HepG2 (cell line): ENCODE results near the gene CBLC. TPM values are rescaled to one million over a fixed set of nuclear protein-coding genes. Genes with fewer than 3 reads are reported as not detected.

Source experiments
- EZH2 ChIP-seq: conservative IDR thresholded peaks from 2 replicates; pipeline ENCODE4 v1.6.1; 2012; ENCODE audit warnings: mild to moderate bottlenecking, low read depth, low read length, moderate library complexity
- KDM2A ChIP-seq: sonication (generic); formaldehyde crosslinking; IDR thresholded peaks from 2 replicates; pipeline ENCODE4 v1.4.0; 2020; ENCODE audit warnings: low read depth, missing genetic modification reagents, borderline replicate concordance
- MED13 ChIP-seq: sonication (generic); formaldehyde crosslinking; IDR thresholded peaks from 2 replicates; pipeline ENCODE4 v1.5.0; 2020; ENCODE audit warnings: missing genetic modification reagents
- MIER2 ChIP-seq: IDR thresholded peaks from 2 replicates; pipeline ENCODE4 v1.6.1; 2016; ENCODE audit warnings: missing biosample characterization, missing genetic modification reagents
- REPIN1 ChIP-seq: sonication (generic); formaldehyde crosslinking; IDR thresholded peaks from 2 replicates; pipeline ENCODE4 v1.8.0; 2022; ENCODE audit warnings: missing genetic modification reagents, low read depth, mild to moderate bottlenecking, borderline replicate concordance
- RNF2 ChIP-seq: fragments of 450-650 bp; conservative IDR thresholded peaks from 2 replicates; pipeline ENCODE4 v1.6.1; 2016; ENCODE audit warnings: low read depth
- SOX13 ChIP-seq, 3 experiments: fragments of 450-650 bp in 1 of 3; sonication (generic) in 1 of 3; formaldehyde crosslinking in 1 of 3; IDR thresholded peaks in 2 of 3; conservative IDR thresholded peaks in 1 of 3; 2 replicates each; pipeline versions ENCODE4 v1.5.0 to v1.6.1; 2016 to 2020; ENCODE audit warnings: antibody characterized with exemption in 1 of 3, mild to moderate bottlenecking in 1 of 3, missing compliant biosample characterization in 1 of 3, missing genetic modification reagents in 1 of 3, moderate library complexity in 1 of 3
- ZFP37 ChIP-seq: sonication (generic); formaldehyde crosslinking; IDR thresholded peaks from 2 replicates; pipeline ENCODE4 v1.4.0; 2020; ENCODE audit warnings: missing genetic modification reagents, borderline replicate concordance
- ZFP90 ChIP-seq: sonication (generic); formaldehyde crosslinking; IDR thresholded peaks from 2 replicates; pipeline ENCODE4 v1.8.0; 2022; ENCODE audit warnings: missing genetic modification reagents, mild to moderate bottlenecking, inconsistent platforms, borderline replicate concordance
- ZNF143 ChIP-seq: sonication (generic); formaldehyde crosslinking; IDR thresholded peaks from 2 replicates; pipeline ENCODE4 v1.4.0; 2020; ENCODE audit warnings: missing genetic modification reagents
- ZNF331 ChIP-seq: sonication (generic); formaldehyde crosslinking; IDR thresholded peaks from 2 replicates; pipeline ENCODE4 v1.4.0; 2020; ENCODE audit warnings: missing genetic modification reagents
- ZNF333 ChIP-seq: sonication (generic); formaldehyde crosslinking; IDR thresholded peaks from 2 replicates; pipeline ENCODE4 v1.4.0; 2020; ENCODE audit warnings: mild to moderate bottlenecking, missing genetic modification reagents, borderline replicate concordance
- ZNF383 ChIP-seq: sonication (generic); formaldehyde crosslinking; IDR thresholded peaks from 2 replicates; pipeline ENCODE4 v1.4.0; 2020; ENCODE audit warnings: missing genetic modification reagents, mild to moderate bottlenecking, borderline replicate concordance
- ZNF724P ChIP-seq: sonication (generic); formaldehyde crosslinking; IDR thresholded peaks from 2 replicates; pipeline ENCODE4 v1.8.0; 2022; ENCODE audit warnings: missing genetic modification reagents, borderline replicate concordance
- polyA plus RNA-seq, 8 experiments: library from polyadenylated mRNA; depleted of rRNA in 3 of 8; stranded (reverse) in 7 of 8; unstranded in 1 of 8; fragments of >200 nt; fragmentation: Illumina TruSeq in 4 of 8; extraction: Trizol in 4 of 8; gene quantifications; 2 replicates each; pipeline versions ENCODE4 v1.2.1 to v1.2.3, GENCODE V29; 2011 to 2016; ENCODE audit warnings: low read depth in 4 of 8, missing spikeins in 1 of 8, mixed read lengths in 1 of 8; ENCODE audit not compliant: insufficient read depth in 1 of 8
- total RNA-seq, 5 experiments: library from RNA; depleted of rRNA; stranded (reverse); fragments of >200 nt; fragmentation: Illumina TruSeq; extraction: Trizol; gene quantifications; 2 replicates each; pipeline ENCODE4 v1.2.3, GENCODE V29; 2016; ENCODE audit warnings: low read depth in 1 of 5
- TF ChIP-seq, protein P1 (sequence below): sonication (generic); formaldehyde crosslinking; IDR thresholded peaks from 2 replicates; pipeline ENCODE4 v1.5.0; 2020; ENCODE audit warnings: mild to moderate bottlenecking, missing genetic modification reagents, borderline replicate concordance
- TF ChIP-seq, protein P2 (sequence below): sonication (generic); formaldehyde crosslinking; IDR thresholded peaks from 2 replicates; pipeline ENCODE4 v1.4.0; 2020; ENCODE audit warnings: mild to moderate bottlenecking, missing genetic modification reagents
- TF ChIP-seq, protein P3 (sequence below), 2 experiments: sonication (generic) in 1 of 2; formaldehyde crosslinking in 1 of 2; IDR thresholded peaks; 2 replicates each; pipeline versions ENCODE4 v1.4.0 to v1.6.1; 2018 to 2020; ENCODE audit warnings: missing genetic modification reagents in 2 of 2, borderline replicate concordance in 1 of 2, low read depth in 1 of 2, mild to moderate bottlenecking in 1 of 2, missing biosample characterization in 1 of 2

Gene CBLC
- total and polyA plus RNA-seq, 2 of the 13 experiments (the other 11 are each of a cell fraction or from before 2014, with no cell fraction given): 1.8 to 2.6 TPM

DNA sequence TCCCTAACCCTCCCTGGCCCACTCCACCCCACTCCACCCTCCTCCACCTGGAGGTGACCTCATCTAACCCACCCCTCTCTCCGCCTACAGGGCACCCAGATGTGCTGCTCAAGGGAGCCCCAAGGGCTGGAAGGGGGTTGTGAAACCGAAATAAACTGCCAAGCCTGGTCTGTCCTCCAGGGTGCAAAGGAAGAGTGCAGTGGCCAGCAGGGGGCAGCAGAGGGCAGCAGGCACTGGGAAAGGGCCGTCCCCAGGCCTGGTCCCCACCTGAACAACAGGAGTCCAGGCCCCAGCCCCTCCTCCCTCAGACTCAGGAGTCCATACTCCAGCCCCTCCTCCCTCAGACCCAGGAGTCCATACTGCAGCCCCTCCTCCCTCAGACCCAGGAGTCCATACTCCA, 22.8 kb downstream of the CBLC start (continued):
- TF ChIP-seq ZNF333 (CRISPR knock-in tag) (no peak), MED13 (no peak), MIER2 (CRISPR knock-in tag) (0 out of 2 replicates have a peak, but pooled peaks have one; percentile 25), REPIN1 (peak; percentile 62; the same call in 1 of the 2 replicates), SOX13 (IDR thresholded peaks at IDR 0.05) (no peak), SOX13 (CRISPR knock-in tag; conservative IDR thresholded peaks at IDR 0.05 in 1 of 2, IDR thresholded peaks at IDR 0.05 in 1 of 2) (0 out of 4 replicates have a peak, but pooled peaks of 1 of the 2 experiments have one; percentile 26), ZNF724P (CRISPR knock-in tag) (no peak), KDM2A (CRISPR knock-in tag) (peak; percentile 44; the same call in 1 of the 2 replicates), ZNF331 (CRISPR knock-in tag) (peak; percentile 63), RNF2 (no peak), ZNF383 (CRISPR knock-in tag) (no peak), EZH2 (no peak), ZNF143 (CRISPR knock-in tag) (no peak), ZFP37 (CRISPR knock-in tag) (no peak), ZFP90 (CRISPR knock-in tag) (no peak)
- TF ChIP-seq, protein P1, sequence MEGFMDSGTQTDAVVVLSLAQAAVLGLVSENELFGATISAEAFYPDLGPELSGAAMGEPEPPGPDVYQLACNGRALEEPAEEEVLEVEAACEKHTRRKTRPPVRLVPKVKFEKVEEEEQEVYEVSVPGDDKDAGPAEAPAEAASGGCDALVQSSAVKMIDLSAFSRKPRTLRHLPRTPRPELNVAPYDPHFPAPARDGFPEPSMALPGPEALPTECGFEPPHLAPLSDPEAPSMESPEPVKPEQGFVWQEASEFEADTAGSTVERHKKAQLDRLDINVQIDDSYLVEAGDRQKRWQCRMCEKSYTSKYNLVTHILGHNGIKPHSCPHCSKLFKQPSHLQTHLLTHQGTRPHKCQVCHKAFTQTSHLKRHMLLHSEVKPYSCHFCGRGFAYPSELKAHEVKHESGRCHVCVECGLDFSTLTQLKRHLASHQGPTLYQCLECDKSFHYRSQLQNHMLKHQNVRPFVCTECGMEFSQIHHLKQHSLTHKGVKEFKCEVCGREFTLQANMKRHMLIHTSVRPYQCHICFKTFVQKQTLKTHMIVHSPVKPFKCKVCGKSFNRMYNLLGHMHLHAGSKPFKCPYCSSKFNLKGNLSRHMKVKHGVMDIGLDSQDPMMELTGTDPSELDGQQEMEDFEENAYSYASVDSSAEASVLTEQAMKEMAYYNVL (CRISPR knock-in tag): no peak; the same call in 1 of the 2 replicates
- TF ChIP-seq, protein P2, sequence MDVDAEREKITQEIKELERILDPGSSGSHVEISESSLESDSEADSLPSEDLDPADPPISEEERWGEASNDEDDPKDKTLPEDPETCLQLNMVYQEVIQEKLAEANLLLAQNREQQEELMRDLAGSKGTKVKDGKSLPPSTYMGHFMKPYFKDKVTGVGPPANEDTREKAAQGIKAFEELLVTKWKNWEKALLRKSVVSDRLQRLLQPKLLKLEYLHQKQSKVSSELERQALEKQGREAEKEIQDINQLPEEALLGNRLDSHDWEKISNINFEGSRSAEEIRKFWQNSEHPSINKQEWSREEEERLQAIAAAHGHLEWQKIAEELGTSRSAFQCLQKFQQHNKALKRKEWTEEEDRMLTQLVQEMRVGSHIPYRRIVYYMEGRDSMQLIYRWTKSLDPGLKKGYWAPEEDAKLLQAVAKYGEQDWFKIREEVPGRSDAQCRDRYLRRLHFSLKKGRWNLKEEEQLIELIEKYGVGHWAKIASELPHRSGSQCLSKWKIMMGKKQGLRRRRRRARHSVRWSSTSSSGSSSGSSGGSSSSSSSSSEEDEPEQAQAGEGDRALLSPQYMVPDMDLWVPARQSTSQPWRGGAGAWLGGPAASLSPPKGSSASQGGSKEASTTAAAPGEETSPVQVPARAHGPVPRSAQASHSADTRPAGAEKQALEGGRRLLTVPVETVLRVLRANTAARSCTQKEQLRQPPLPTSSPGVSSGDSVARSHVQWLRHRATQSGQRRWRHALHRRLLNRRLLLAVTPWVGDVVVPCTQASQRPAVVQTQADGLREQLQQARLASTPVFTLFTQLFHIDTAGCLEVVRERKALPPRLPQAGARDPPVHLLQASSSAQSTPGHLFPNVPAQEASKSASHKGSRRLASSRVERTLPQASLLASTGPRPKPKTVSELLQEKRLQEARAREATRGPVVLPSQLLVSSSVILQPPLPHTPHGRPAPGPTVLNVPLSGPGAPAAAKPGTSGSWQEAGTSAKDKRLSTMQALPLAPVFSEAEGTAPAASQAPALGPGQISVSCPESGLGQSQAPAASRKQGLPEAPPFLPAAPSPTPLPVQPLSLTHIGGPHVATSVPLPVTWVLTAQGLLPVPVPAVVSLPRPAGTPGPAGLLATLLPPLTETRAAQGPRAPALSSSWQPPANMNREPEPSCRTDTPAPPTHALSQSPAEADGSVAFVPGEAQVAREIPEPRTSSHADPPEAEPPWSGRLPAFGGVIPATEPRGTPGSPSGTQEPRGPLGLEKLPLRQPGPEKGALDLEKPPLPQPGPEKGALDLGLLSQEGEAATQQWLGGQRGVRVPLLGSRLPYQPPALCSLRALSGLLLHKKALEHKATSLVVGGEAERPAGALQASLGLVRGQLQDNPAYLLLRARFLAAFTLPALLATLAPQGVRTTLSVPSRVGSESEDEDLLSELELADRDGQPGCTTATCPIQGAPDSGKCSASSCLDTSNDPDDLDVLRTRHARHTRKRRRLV: no peak
- TF ChIP-seq, protein P3, sequence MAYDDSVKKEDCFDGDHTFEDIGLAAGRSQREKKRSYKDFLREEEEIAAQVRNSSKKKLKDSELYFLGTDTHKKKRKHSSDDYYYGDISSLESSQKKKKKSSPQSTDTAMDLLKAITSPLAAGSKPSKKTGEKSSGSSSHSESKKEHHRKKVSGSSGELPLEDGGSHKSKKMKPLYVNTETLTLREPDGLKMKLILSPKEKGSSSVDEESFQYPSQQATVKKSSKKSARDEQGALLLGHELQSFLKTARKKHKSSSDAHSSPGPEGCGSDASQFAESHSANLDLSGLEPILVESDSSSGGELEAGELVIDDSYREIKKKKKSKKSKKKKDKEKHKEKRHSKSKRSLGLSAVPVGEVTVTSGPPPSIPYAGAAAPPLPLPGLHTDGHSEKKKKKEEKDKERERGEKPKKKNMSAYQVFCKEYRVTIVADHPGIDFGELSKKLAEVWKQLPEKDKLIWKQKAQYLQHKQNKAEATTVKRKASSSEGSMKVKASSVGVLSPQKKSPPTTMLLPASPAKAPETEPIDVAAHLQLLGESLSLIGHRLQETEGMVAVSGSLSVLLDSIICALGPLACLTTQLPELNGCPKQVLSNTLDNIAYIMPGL (CRISPR knock-in tag; IDR thresholded peaks at IDR 0.05; ENCODE audit: borderline replicate concordance in 1 of 2, low read depth in 1 of 2): peak in 1 of 2 experiments; percentile 83; a peak in 3 of 4 replicates
